MG63 (cell line): ENCODE data around the gene RPS24. TPM values are rescaled to one million over a fixed set of nuclear protein-coding genes. Genes with fewer than 3 reads are reported as not detected.
"Not testable (repeated sequence)": the region's sequence is repeated elsewhere in the genome, so short reads cannot be mapped to it uniquely, and the experiment has no call there.

Experiments used
- DNase-seq: peaks from one replicate; pipeline ENCODE4 v3.0.0-alpha.2; 2020
- H3K27me3 ChIP-seq: fragments of 250-450 bp; sonication (Bioruptor Pico); 2 replicates; pipeline ENCODE4 v1.5.1; 2020; ENCODE audit warnings: mild to moderate bottlenecking, moderate library complexity
- H3K36me3 ChIP-seq: fragments of 250-450 bp; sonication (Bioruptor Pico); 2 replicates; pipeline ENCODE4 v1.5.1; 2020; ENCODE audit warnings: mild to moderate bottlenecking, moderate library complexity
- H3K4me3 ChIP-seq: fragments of 250-450 bp; sonication (Bioruptor Pico); 2 replicates; pipeline ENCODE4 v1.5.1; 2020; ENCODE audit warnings: mild to moderate bottlenecking, moderate library complexity
- H3K9me3 ChIP-seq: fragments of 250-450 bp; sonication (Bioruptor Pico); 2 replicates; pipeline ENCODE4 v1.5.1; 2020; ENCODE audit warnings: mild to moderate bottlenecking, moderate library complexity
- total RNA-seq: library from RNA; depleted of rRNA; stranded (reverse); fragments of >200 nt; shearing (Covaris generic); gene quantifications from 2 replicates; pipeline ENCODE4 v1.2.3, GENCODE V29; 2014; ENCODE audit warnings: low replicate concordance; rRNA removed

RPS24 gene
- total RNA-seq, 1 experiment from 2014 or later: 3,994 TPM

GRCh38 chr10:78066728-78067430 is 33.2 kb downstream of the RPS24 start:
- Histone ChIP-seq H3K27me3 (no peaks in the 10 kb centered on the region), H3K4me3 (no peak overlapping the region), H3K36me3 (no peaks in the 10 kb centered on the region), H3K9me3 (no peaks in the 10 kb centered on the region)
- no peak for DNase-seq

- no peak overlapping the region for H3K4me3 ChIP-seq
- DNase-seq: no peak
Measured at GRCh38 chr10:78069151-78069550, 35.5 kb downstream of the RPS24 start.

DNA sequence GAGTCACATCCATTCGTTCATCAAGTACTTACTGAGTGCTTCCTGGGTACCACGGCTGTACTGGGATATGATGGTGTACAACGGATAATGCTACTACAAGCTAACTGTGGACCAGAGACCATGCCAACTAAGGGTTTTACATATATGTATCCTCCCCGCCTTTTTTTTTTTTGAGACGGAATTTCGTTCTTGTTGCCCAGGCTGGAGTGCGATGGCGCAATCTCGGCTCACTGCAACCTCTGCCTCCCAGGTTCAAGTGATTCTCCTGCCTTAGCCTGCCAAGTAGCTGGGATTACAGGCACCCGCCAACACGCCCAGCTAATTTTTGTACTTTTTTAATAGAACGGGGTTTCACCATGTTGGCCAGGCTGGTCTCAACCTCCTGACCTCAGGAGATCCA is 36.4 kb downstream of the RPS24 start:
- H3K4me3 ChIP-seq, H3K9me3 ChIP-seq, DNase-seq, H3K27me3 ChIP-seq, H3K36me3 ChIP-seq: not testable (repeated sequence)

More at GRCh38 chr10:78069151-78069550, 35.5 kb downstream of the RPS24 start:
- Histone ChIP-seq H3K36me3 (no peaks in the 10 kb centered on the region), H3K27me3 (no peaks in the 10 kb centered on the region), H3K9me3 (no peaks in the 10 kb centered on the region)

DNA sequence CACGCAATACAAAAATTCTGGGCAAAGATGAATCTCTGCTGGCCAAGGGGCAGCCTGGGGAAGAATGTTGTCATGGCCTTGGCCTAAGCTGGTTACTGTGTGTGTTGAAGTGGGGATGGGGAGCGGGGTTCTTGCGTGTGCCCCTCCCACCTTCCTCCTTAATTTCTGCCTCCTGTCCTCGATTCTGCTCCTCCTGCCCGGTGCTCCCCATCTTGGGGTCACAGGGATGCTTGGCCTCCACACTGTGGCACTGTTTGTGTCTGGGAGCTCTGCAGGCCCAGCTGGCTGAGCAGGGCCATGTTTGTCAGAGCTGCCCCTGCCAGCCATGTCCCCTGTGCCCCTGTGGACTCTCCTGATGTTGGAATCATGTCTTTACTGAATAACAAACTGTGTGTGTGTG is 37.1 kb downstream of the RPS24 start:
- no peaks in the 10 kb centered on the region for H3K27me3 ChIP-seq

GRCh38 chr10:78071140-78071856 is 37.6 kb downstream of the RPS24 start:
- no peaks in the 10 kb centered on the region for H3K36me3 ChIP-seq
- H3K4me3 ChIP-seq: no peak overlapping the region
- H3K9me3 ChIP-seq: no peaks in the 10 kb centered on the region
- DNase-seq: no peak
- H3K27me3 ChIP-seq: no peaks in the 10 kb centered on the region

More for the DNA sequence above, 37.1 kb downstream of the RPS24 start:
- Histone ChIP-seq H3K9me3 (no peaks in the 10 kb centered on the region), H3K36me3 (no peaks in the 10 kb centered on the region), H3K4me3 (no peak overlapping the region)
- DNase-seq: no peak

GRCh38 chr10:78071857-78072179 is 38.2 kb downstream of the RPS24 start:
- DNase-seq: no peak
- Histone ChIP-seq H3K27me3 (no peaks in the 10 kb centered on the region), H3K9me3 (no peaks in the 10 kb centered on the region), H3K36me3 (no peaks in the 10 kb centered on the region), H3K4me3 (no peak overlapping the region)

- no peak for DNase-seq
Measured at GRCh38 chr10:78072504-78072903, 38.8 kb downstream of the RPS24 start.

DNA sequence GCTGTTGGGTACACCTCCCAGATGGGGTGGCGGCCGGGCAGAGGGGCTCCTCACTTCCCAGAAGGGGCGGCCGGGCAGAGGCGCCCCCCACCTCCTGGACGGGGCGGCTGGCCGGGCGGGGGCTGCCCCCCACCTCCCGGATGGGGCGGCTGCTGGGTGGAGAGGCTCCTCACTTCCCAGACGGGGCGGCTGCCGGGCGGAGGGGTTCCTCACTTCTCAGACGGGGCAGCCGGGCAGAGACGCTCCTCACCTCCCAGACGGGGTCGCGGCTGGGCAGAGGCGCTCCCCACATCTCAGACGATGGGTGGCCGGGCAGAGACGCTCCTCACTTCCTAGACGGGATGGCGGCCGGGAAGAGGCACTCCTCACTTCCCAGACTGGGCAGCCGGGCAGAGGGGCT is 42.1 kb downstream of the RPS24 start:
- H3K9me3 ChIP-seq, H3K4me3 ChIP-seq, H3K36me3 ChIP-seq, DNase-seq, H3K27me3 ChIP-seq: not testable (repeated sequence)

More at GRCh38 chr10:78072504-78072903, 38.8 kb downstream of the RPS24 start:
- Histone ChIP-seq H3K4me3 (no peak overlapping the region), H3K9me3 (no peaks in the 10 kb centered on the region), H3K36me3 (no peaks in the 10 kb centered on the region), H3K27me3 (no peaks in the 10 kb centered on the region)

DNA sequence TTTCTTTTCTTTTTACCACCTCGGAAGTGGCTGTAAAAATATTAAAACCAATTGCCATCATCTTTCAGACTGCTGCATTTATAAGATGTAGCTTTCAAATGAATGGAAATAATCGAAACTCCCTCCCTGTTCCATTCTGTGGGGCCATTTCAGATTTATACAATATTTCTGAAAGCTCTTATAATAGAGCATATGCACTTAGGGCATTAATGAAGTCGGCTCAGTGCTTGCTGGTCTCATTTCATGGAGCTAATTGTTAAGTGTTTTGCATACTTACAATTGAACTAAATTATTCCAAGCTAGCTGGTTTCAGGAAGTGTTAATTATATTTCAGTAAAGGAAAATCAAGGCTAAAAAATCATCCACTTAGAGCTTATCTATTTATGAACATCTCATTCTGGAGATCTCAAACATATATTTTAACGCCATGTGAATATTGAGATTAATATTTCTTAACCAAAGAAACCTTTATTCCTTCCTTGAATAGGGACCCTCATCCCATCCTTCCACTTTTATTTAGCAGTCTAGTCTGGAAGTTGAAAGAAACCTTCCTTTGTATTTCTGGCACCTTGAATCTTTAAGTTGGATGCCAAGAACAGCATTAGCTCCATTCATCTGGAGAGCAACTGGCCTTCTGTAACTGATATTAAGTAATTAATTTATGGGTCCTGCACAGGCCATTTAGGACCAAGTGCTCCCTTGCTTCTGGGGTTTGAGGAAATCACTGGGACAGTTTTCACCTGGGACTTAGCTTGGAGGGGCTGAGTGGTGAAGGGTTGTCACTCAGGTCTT is 45.1 kb downstream of the RPS24 start:
- no peaks in the 10 kb centered on the region for H3K36me3 ChIP-seq
- no peaks in the 10 kb centered on the region for H3K27me3 ChIP-seq
- no peaks in the 10 kb centered on the region for H3K9me3 ChIP-seq
- DNase-seq: no peak
- no peak overlapping the region for H3K4me3 ChIP-seq

- DNase-seq: no peak
- Histone ChIP-seq H3K27me3 (no peaks in the 10 kb centered on the region), H3K36me3 (no peaks in the 10 kb centered on the region), H3K9me3 (no peaks in the 10 kb centered on the region), H3K4me3 (no peak overlapping the region)
Measured at GRCh38 chr10:78079411-78079810, 45.7 kb downstream of the RPS24 start.

GRCh38 chr10:78081292-78081691 is 47.6 kb downstream of the RPS24 start:
- DNase-seq: no peak
- Histone ChIP-seq H3K27me3 (no peaks in the 10 kb centered on the region), H3K4me3 (no peak overlapping the region), H3K36me3 (no peaks in the 10 kb centered on the region), H3K9me3 (no peaks in the 10 kb centered on the region)

GRCh38 chr10:78082636-78083035 is 49.0 kb downstream of the RPS24 start:
- Histone ChIP-seq H3K9me3 (no peaks in the 10 kb centered on the region), H3K36me3 (no peaks in the 10 kb centered on the region), H3K4me3 (no peak overlapping the region), H3K27me3 (no peaks in the 10 kb centered on the region)
- DNase-seq: no peak

Other genes starting within 250 kb of the RPS24 start
- 22.6 and 33.8 TPM in 2 replicates for gene DLG5, start 107.1 kb upstream of the RPS24 start, total RNA-seq
- 12.9 and 21.8 TPM in 2 replicates for gene POLR3A, start 4.3 kb upstream of the RPS24 start, total RNA-seq